Measurements from ENCODE around the gene ATP2C1. TPM values are rescaled to one million over a fixed set of nuclear protein-coding genes. Genes with fewer than 3 reads are reported as not detected.
"Not testable (repeated sequence)": the region's sequence is repeated elsewhere in the genome, so short reads cannot be mapped to it uniquely, and the experiment has no call there.

ATP2C1 gene
- 10 to 100 TPM; 46.5 to 47.1 TPM for total RNA-seq
- long read RNA-seq, donor 1, full-length matches to known transcripts = 11 of 25 reads
- long read RNA-seq, donor 1, partial matches to known transcripts = 3 of 25 reads
- long read RNA-seq, donor 1, other reads (novel, unspliced or antisense) = 11 of 25 reads
- long read RNA-seq, donor 2, full-length matches to known transcripts = 1 of 13 reads
- long read RNA-seq, donor 2, partial matches to known transcripts = 7 of 13 reads
- long read RNA-seq, donor 2, other reads (novel, unspliced or antisense) = 5 of 13 reads

- peak; percentile 99 for DNase-seq (ENCODE audit: low spot score)
- intact Hi-C loops (cut with DNase I) = loop anchor here (10.0 kb wide), 1 partner anchor 139 kb away; no protein-coding TSS in a partner anchor
Measured at GRCh38 chr3:130893376-130894129, at the start of gene ATP2C1. ATP2C1 (plus strand) TSS chr3:130894084; CDS start chr3:130894770, 686 bp downstream.

DNA sequence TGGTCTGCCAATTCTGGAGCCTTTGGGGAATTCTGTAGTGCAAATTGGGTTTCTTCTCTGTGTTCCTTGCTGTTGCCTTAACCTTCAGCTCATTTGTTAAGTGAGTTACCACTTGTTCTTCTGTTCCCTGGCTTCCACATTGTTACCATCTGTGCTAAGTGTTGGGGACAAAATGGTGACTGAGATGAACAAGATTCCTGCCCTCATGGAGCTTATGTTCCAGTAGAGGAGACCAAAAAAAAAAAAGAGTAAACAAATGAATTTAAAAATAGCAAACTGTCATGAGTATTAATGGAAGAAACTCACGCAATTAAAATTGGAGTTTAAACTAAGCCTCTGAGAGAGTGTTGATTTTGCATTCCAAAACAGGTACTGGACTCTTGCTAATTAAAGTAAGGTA, 49.4 kb upstream of the ATP2C1 start:
- intact Hi-C loops (cut with DNase I) = no loop called here

DNA sequence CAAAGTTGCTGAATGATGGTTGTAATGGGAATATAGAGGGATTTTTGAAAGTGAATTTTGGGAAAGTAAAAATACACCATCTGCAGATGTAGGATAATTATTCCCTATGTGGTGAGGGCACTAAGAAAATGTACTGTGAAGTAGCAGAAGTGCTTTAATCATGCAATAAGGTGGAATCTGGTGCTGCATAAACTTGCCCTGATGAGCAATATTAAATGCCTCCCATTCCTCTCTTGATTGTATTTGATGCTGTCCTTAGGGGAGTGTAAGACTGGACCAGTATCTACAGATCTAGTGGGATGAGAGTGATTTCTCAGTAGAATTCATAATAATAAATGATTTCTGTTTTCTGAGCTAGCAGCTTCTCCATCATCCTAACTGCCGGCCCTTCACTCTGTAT, 47.7 kb upstream of the ATP2C1 start:
- no peak for DNase-seq (ENCODE audit: low spot score)
- intact Hi-C loops (cut with DNase I) = no loop called here

More for the DNA sequence above, 49.4 kb upstream of the ATP2C1 start:
- no peak for DNase-seq (ENCODE audit: low spot score)

DNA sequence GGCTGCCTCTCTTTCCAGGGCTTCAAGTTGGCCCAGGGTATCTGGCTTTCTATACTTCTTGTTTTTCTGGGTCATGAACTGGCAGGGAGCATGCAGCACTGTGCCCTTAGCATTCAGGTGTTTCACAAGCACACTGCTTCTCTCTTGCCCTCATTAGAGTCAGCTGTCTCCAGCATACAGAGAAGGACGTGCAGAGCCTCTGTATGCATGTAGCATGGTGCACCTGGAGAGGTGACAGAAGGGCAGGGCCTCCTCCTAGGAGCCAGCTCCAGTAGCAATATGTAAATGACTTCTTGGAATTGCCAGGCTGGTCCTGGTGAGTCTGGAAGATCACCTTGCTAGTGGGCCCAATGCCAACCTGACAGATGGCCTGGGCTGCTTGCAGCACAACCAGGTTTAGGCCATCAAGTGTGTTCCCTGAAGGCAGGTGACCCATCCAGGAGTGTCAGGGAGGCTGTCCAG, 44.8 kb upstream of the ATP2C1 start:
- DNase-seq (ENCODE audit: low spot score) = no peak
- intact Hi-C loops (cut with DNase I) = no loop called here

DNA sequence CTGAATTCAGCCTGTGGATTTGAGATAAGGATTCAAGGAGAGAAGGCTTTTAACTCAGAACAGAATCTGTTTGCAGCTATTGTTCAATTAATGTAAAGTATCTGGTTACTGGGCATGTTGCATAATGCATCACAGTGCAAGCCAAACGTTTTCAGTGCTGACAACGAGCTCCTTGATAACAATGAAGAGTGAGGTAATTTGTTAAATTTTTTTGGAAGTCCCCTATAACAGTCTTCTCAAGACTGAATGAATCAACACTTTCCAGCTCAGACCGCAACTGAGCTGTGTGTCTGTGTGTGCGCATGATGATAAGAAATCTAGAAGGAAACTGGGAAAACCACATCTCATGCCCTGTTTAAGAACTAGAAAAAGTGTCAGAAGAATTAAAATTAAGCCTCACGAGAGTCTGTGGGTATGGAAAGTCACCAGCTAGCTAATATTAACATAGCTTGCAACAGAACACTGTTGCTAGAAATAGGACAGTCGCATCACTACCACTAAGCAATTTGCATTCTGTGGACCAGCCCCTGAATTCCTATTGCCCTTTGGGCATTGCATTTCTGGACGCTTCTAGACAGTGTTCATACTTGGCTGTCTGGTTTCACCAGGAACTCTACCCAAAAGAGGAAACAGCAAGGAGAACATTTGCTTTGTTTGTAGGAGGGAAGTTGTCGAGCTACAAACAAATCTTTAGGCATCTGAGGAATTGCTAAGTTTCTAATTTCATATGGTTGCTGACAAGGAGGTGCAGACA, 43.7 kb upstream of the ATP2C1 start:
- no peak for DNase-seq (ENCODE audit: low spot score)
- intact Hi-C loops (cut with DNase I) = no loop called here

DNA sequence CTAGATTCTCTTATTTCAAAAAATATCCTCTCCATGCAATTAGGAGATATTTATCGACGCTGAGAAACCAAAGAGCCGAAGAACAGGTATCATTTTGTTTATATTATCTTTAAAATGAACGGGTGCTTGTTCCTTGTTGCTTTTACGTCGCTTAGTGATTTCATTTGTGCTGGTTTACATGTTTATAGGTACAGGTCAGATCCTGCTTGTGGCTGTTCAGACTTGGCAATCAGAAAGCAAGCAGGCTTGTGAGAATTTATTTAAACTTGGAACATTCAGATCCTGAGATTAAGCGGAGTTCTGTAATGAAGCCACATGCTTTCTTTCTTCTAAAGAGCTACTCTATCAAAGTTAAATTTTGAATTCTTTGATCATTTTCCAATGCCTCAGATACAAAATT, 43.0 kb upstream of the ATP2C1 start:
- no peak for DNase-seq (ENCODE audit: low spot score)
- intact Hi-C loops (cut with DNase I) = no loop called here

DNA sequence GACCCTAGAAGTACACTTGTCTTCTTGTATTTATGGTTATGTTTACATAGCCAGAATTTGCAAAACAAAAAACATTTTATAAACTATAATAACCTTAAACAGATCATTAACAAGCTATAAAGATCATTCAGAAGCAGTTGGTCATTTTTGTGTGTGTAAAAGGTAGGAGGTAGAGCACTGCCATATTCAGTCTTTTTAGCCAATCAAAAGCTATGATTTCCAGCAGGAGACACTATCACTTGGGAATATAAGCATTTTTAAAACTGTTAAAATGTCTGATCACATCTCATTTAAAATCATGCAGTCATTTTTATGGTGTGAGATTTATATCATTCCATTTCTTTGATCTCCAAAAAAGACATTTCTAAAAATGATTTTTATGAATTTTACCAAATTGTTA, 42.6 kb upstream of the ATP2C1 start:
- intact Hi-C loops (cut with DNase I) = no loop called here
- no peak for DNase-seq (ENCODE audit: low spot score)

DNA sequence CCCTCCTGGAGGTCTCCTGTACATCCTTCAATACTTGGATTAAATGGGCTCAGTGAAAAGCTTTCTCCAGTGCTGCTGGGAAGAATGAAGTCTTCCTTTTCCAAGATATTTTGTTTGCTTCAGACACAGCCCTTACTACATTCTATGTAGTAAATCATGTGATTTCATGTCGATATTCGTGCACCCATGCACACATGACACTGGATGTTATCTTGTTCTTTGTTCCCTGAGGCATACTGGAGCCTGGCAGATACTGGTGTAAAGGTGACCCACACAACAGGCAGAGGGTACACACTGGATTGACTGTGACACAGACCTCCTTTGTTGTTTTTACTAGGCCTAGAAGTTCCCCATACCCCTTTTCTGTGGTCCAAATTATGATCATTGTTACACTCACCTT, 40.3 kb upstream of the ATP2C1 start:
- DNase-seq (ENCODE audit: low spot score) = no peak
- intact Hi-C loops (cut with DNase I) = no loop called here

DNA sequence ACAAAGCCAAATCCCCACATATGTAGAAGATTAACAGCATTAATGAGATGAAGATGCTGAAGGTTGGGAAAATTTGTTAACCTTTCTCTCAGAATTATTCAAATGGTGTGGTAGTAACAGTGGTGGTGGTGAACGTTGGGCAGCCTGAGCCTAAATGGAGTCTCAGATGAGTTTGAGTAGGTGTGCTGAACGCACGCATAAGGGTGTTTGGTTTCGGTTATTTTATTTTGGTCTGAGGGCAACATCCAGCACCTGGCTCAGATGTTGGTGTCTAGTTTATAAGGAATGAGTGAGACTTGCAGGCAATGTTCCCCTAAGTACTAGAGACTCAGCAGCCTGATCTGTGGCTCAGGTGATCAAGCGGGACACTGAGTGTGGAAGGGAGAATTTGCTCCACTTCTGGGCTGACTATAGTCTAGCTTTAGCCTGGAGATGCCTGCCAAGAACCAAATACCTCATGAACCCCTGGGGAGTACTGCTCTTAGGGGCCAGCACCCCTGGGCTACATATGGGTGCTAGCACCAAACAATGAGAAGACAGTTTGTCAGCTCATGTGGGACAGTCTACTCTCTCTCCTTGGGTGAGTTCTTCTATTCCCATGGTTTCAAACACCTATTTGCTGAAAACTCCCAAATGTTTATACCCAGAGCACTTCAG, 39.5 kb upstream of the ATP2C1 start:
- DNase-seq (ENCODE audit: low spot score) = no peak
- intact Hi-C loops (cut with DNase I) = no loop called here

DNA sequence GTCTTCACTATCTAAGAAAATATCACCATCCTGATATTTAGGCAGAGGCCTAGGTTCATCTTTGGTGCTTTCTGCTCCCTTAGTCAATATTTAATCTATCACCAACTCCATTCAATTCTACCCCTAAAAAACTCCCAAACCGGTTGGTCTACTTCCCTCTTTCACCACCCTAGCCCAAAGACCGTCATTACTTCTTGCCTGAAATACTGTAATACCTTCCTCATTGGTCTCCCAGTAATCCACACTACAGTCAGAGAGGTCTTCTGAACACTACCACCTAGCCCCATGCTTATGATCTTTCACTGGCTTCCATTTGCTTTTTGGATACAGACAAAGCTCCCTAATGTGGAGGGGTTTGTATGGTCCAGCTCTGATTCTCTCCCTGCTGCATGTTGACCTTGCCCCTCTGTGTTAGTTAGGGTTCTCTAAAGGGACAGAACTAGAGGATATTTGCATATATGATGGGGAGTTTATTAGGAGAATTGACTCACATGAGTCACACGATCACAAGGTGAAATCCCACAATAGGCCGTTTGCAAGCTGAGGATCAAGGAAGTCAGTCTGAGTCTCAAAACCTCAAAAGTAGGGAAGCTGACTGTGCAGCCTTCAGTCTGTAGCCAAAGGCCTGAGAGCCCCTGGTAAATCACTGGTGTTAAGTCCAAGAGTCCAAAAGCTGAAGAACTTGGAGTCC, 36.4 kb upstream of the ATP2C1 start:
- DNase-seq (ENCODE audit: low spot score) = no peak
- intact Hi-C loops (cut with DNase I) = loop anchor here in 1 of 2 donors (2.0 kb wide), 1 partner anchor 71 kb away; no protein-coding TSS in a partner anchor

DNA sequence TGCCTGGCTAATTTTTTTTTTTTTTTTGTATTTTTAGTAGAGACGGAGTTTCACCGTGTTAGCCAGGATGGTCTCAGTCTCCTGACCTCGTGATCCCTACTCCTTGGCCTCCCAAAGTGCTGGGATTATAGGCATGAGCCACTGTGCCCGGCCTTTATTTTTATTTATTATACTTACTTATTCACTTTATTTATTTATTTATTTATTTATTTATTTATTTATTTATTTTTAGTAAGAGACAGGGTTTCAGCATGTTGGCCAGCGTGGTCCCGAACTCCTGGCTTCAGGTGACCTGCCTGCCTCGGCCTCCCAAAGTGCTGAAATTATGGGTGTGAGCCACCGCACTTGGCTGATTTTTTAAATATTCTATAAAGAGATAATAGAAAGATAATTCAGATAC, 31.8 kb upstream of the ATP2C1 start:
- DNase-seq (ENCODE audit: low spot score); intact Hi-C loops (cut with DNase I): not testable (repeated sequence)

- DNase-seq (ENCODE audit: low spot score) = no peak
Measured at GRCh38 chr3:130865489-130865888, 28.4 kb upstream of the ATP2C1 start.

DNA sequence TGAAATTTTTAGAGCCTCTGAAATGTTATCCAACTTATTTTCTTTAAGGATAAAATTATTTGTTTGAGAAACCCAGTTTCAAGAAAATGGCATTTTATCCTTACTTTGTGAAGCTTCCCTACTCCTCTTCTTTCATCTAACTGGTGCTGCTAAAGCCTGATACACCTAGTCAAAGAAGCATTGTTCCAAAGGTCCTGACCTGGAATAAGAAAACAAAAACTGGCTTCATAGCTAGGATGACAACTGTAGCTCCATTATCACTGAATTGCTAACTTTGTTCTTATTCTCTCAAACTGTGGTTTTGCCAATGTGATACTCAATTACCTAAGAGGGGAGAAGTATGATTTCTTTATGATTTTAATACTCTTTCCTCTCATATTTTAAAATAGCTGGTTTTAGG, 27.6 kb upstream of the ATP2C1 start:
- no peak for DNase-seq (ENCODE audit: low spot score)
- intact Hi-C loops (cut with DNase I) = no loop called here

More at GRCh38 chr3:130865489-130865888, 28.4 kb upstream of the ATP2C1 start:
- intact Hi-C loops (cut with DNase I) = no loop called here

GRCh38 chr3:130870423-130870822, 23.5 kb upstream of the ATP2C1 start:
- DNase-seq (ENCODE audit: low spot score) = no peak
- intact Hi-C loops (cut with DNase I) = no loop called here

DNA sequence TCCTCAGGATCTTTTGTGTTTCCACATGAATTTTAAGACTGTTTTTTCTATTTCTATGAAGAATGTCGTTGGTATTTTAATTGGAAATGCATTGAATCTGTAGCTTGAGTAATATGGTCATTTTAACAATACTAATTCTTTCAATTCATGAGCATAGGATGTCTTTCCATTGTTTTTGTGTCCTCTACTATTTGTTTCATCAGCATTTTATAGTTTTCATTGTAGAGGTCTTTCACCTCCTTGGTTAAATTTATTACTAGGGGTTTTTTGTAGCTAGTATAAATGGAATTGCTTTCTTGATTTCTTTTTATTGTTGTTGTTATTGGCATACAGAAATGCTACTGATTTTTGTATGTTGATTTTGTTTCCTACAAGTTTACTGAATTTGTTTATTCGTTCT, 17.3 kb upstream of the ATP2C1 start:
- intact Hi-C loops (cut with DNase I) = no loop called here
- no peak for DNase-seq (ENCODE audit: low spot score)

- DNase-seq (ENCODE audit: low spot score) = no peak
- intact Hi-C loops (cut with DNase I) = no loop called here
Measured at GRCh38 chr3:130878464-130878863, 15.4 kb upstream of the ATP2C1 start.

GRCh38 chr3:130889416-130889946, 4.4 kb upstream of the ATP2C1 start:
- intact Hi-C loops (cut with DNase I) = no loop called here
- no peak for DNase-seq (ENCODE audit: low spot score)

DNA sequence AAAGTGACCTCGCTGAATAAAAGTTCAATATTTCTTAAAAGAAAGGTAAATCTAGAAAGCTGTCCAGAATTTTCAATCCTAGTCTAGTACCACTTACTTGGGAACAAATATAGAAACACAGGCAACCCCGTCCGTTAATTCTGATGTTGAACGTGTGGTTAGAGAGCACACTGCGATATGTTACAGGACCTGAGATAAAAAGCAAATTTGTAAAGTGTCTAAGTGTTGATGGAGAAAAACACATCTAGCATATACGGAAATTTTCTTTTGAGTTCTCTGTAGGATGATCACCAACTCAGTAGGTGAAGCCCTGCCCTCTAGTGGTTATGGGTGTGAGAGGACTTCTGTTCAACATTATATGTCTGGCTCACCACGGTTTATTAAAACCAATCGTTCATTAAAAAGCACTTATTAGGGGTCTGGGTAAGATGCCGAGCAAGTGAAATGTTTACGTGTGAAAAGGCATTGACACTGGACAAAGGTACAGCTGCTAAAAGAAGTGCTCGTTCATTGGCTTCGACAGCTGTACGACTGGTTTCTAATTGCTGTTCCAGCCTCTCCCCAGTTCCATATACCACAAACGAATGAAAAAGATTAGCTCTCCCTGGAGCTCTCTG, 1.0 kb upstream of the ATP2C1 start:
- DNase-seq (ENCODE audit: low spot score) = no peak
- intact Hi-C loops (cut with DNase I) = loop anchor here (10.0 kb wide), 1 partner anchor 138 kb away; no protein-coding TSS in a partner anchor
